ENCODE results near the gene STK24.

GRCh38 chr13:98439896-98440295, 137.0 kb downstream of the STK24 start:
- TF ChIP-seq CTCF (conservative IDR thresholded peaks at IDR 0.05; ENCODE audit: low read length): no peak
- no peak for TF ChIP-seq EZH2phosphoT487 (IDR thresholded peaks at IDR 0.05; ENCODE audit: borderline replicate concordance, low read depth, low read length)

Measured in OCI-LY7 (cell line).